CD4-positive, alpha-beta memory T cell (primary cell): ENCODE results near the gene NMRAL1. TPM values are rescaled to one million over a fixed set of nuclear protein-coding genes. Genes with fewer than 3 reads are reported as not detected.

Experiments used
- CTCF ChIA-PET: fragments of 350-600 bp; sonication (Branson Sonifier 250); formaldehyde crosslinking; loops from one replicate; lab custom pipeline; 2021; ENCODE audit warnings: inconsistent platforms; ENCODE audit not compliant: partially characterized antibody; lab: Charles Lee
- POLR2A ChIA-PET: fragments of 350-600 bp; sonication (Branson Sonifier 250); formaldehyde crosslinking; loops from one replicate; lab custom pipeline; 2021; ENCODE audit not compliant: partially characterized antibody; lab: Charles Lee
- DNase-seq, 5 donors: peaks; one replicate each; pipeline versions ENCODE4 v3.0.0 to v3.0.0-alpha.2; 2020 to 2022; ENCODE audit warnings: mixed read lengths in 1 of 5
- H3K27ac ChIP-seq: one replicate; pipeline ENCODE4 v1.7.0; 2013; ENCODE audit warnings: low read depth, low read length
- H3K27me3 ChIP-seq: 2 replicates; pipeline ENCODE4 v1.7.0; 2013; ENCODE audit warnings: mild to moderate bottlenecking, low read length, moderate library complexity; ENCODE audit not compliant: insufficient read depth
- H3K36me3 ChIP-seq: 2 replicates; pipeline ENCODE4 v1.7.0; 2013; ENCODE audit warnings: mild to moderate bottlenecking, low read length, moderate library complexity; ENCODE audit not compliant: insufficient read depth
- H3K4me1 ChIP-seq: 2 replicates; pipeline ENCODE4 v1.7.0; 2013; ENCODE audit warnings: mild to moderate bottlenecking, low read length, moderate library complexity; ENCODE audit not compliant: insufficient read depth
- H3K4me3 ChIP-seq, 2 donors: one replicate each; pipeline ENCODE4 v1.7.0; 2013; ENCODE audit warnings: low read length in 2 of 2, mild to moderate bottlenecking in 1 of 2
- H3K9me3 ChIP-seq, 2 donors: one replicate each; pipeline ENCODE4 v1.7.0; 2013; ENCODE audit warnings: low read length in 2 of 2, control low read depth in 1 of 2; ENCODE audit not compliant: control insufficient read depth in 1 of 2
- H3K27ac Mint-ChIP-seq, 7 donors: one replicate each; pipeline ENCODE4 v1.8.0; 2020 to 2021; ENCODE audit warnings: mixed read lengths in 7 of 7, mild to moderate bottlenecking in 6 of 7, inconsistent platforms in 3 of 7, moderate library complexity in 3 of 7
- H3K27me3 Mint-ChIP-seq, 2 donors: one replicate each; pipeline ENCODE4 v1.8.0; 2020 to 2021; ENCODE audit warnings: mixed read lengths in 2 of 2
- H3K36me3 Mint-ChIP-seq, 2 donors: one replicate each; pipeline ENCODE4 v1.8.0; 2020 to 2021; ENCODE audit warnings: mixed read lengths in 2 of 2, inconsistent platforms in 1 of 2, mild to moderate bottlenecking in 1 of 2
- H3K4me1 Mint-ChIP-seq, 4 donors: one replicate each; pipeline ENCODE4 v1.8.0; 2020 to 2021; ENCODE audit warnings: mixed read lengths in 4 of 4, mild to moderate bottlenecking in 1 of 4
- H3K4me3 Mint-ChIP-seq, 8 donors: one replicate each; pipeline ENCODE4 v1.8.0; 2020 to 2021; ENCODE audit warnings: mixed read lengths in 8 of 8, mild to moderate bottlenecking in 7 of 8, moderate library complexity in 6 of 8, inconsistent platforms in 3 of 8
- H3K9me3 Mint-ChIP-seq, 8 donors: one replicate each; pipeline ENCODE4 v1.8.0; 2020 to 2021; ENCODE audit warnings: mixed read lengths in 8 of 8, mild to moderate bottlenecking in 5 of 8, inconsistent platforms in 3 of 8, moderate library complexity in 1 of 8
- intact Hi-C: fragments of 100-400 bp; cut with micrococcal nuclease; formaldehyde crosslinking; loops from one replicate; pipeline ENCODE4 v1.15.1; 2023
- polyA plus RNA-seq, 2 donors: library from polyadenylated mRNA; unstranded; fragments of 300-500 nt; fragmentation: Illumina TruSeq; gene quantifications; one replicate each; pipeline ENCODE4 v1.2.3, GENCODE V29; 2021
- total RNA-seq, 2 experiments: library from RNA; stranded (reverse); gene quantifications; one replicate each; pipeline ENCODE4 v1.2.3, GENCODE V29; 2021

The NMRAL1 gene
- total RNA-seq (10 to 100 TPM; 61.6 to 61.8 TPM), polyA plus RNA-seq (10 to 100 TPM; 55.1 to 65.7 TPM)

GRCh38 chr16:4474192-4474961, at the start of gene NMRAL1:
Gene NMRAL1 (minus strand): TSS chr16:4474625. CDS start chr16:4474132, 493 bp downstream.
- peaks cover 7 to 27% of the 10 kb centered on the region in 2 donors for H3K36me3 Mint-ChIP-seq
- peaks cover 0 to 2% (median 0%) of the 10 kb centered on the region in 8 donors for H3K9me3 Mint-ChIP-seq
- Histone ChIP-seq H3K4me3 (peak within 1 kb of the TSS in 1 of 2 donors; percentile 68), H3K27ac (peak within 1 kb of the TSS; percentile 82), H3K27me3 (no peaks in the 10 kb centered on the region), H3K9me3 (no peaks in the 10 kb centered on the region), H3K4me1 (peaks cover 50% of the 10 kb centered on the region), H3K36me3 (peaks cover 4% of the 10 kb centered on the region)
- H3K4me1 Mint-ChIP-seq, result peaks cover 25 to 52% (median 37%) of the 10 kb centered on the region in 4 donors
- ChIA-PET CTCF (interaction anchor here (0.8 to 21.5 kb wide), 6 partner anchors 8 to 112 kb away, joined by 3 to 343 read pairs (median 24); no protein-coding TSS in a partner anchor), POLR2A (interaction anchor here (0.7 to 6.3 kb wide), 9 partner anchors 11 to 1400 kb away, joined by 3 to 247 read pairs (median 6); partner anchors contain the start of genes CDIP1 and CORO7)
- intact Hi-C loops, result loop anchor here (10.0 kb wide), 1 partner anchor 140 kb away; the partner anchor contains the start of gene UBALD1
- peak; percentile 79 to 94 (median 84) for DNase-seq
- H3K4me3 Mint-ChIP-seq, result peak within 1 kb of the TSS; percentile 82 to 94 (median 91)
- H3K27me3 Mint-ChIP-seq, result no peaks in the 10 kb centered on the region
- H3K27ac Mint-ChIP-seq, result peak within 1 kb of the TSS; percentile 88 to 98 (median 92)

- ChIA-PET POLR2A (interaction anchor here (1.0 kb wide), 1 partner anchor 18 kb away, joined by 3 read pairs; no protein-coding TSS in a partner anchor), CTCF (interaction anchor here (1.2 to 1.8 kb wide), 3 partner anchors 16 to 24 kb away, joined by 3 to 5 read pairs (median 5); no protein-coding TSS in a partner anchor)
- Histone ChIP-seq H3K4me3 (no peak overlapping the region), H3K27me3 (no peaks in the 10 kb centered on the region), H3K36me3 (no peaks in the 10 kb centered on the region), H3K9me3 (no peaks in the 10 kb centered on the region), H3K27ac (no peak overlapping the region), H3K4me1 (no peaks in the 10 kb centered on the region)
- no peak for DNase-seq
- Mint-ChIP-seq H3K27me3 (no peaks in the 10 kb centered on the region), H3K36me3 (no peaks in the 10 kb centered on the region), H3K27ac (peak overlapping the region in 2 of 7 donors; percentile 62 to 67), H3K4me3 (no peak overlapping the region), H3K4me1 (peaks cover 7 to 14% (median 10%) of the 10 kb centered on the region in 4 donors), H3K9me3 (no peaks in the 10 kb centered on the region)
- intact Hi-C loops, result no loop called here
These were observed 49.3 kb upstream of the NMRAL1 start for GRCh38 chr16:4523686-4524085.

GRCh38 chr16:4522051-4522581, 47.7 kb upstream of the NMRAL1 start:
- Histone ChIP-seq H3K27me3 (no peaks in the 10 kb centered on the region), H3K36me3 (no peaks in the 10 kb centered on the region), H3K4me3 (no peak overlapping the region), H3K27ac (no peak overlapping the region), H3K4me1 (peaks cover 3% of the 10 kb centered on the region), H3K9me3 (no peaks in the 10 kb centered on the region)
- Mint-ChIP-seq H3K27me3 (no peaks in the 10 kb centered on the region), H3K4me3 (no peak overlapping the region), H3K27ac (peak overlapping the region in 1 of 7 donors; percentile 36), H3K36me3 (no peaks in the 10 kb centered on the region), H3K9me3 (no peaks in the 10 kb centered on the region), H3K4me1 (peaks cover 3 to 15% (median 12%) of the 10 kb centered on the region in 4 donors)
- ChIA-PET POLR2A (no interaction called here), CTCF (no interaction called here)
- DNase-seq, result no peak
- intact Hi-C loops, result no loop called here

- Mint-ChIP-seq H3K4me3 (no peak overlapping the region), H3K27me3 (no peaks in the 10 kb centered on the region), H3K27ac (peak overlapping the region in 3 of 7 donors; percentile 42 to 57 (median 42)), H3K4me1 (peaks cover 5 to 21% (median 16%) of the 10 kb centered on the region in 4 donors), H3K9me3 (no peaks in the 10 kb centered on the region), H3K36me3 (no peaks in the 10 kb centered on the region)
- ChIA-PET CTCF (interaction anchor here (0.7 kb wide), 1 partner anchor 29 kb away, joined by 3 read pairs; no protein-coding TSS in a partner anchor), POLR2A (no interaction called here)
- Histone ChIP-seq H3K4me1 (peaks cover 11% of the 10 kb centered on the region), H3K27ac (no peak overlapping the region), H3K4me3 (no peak overlapping the region), H3K27me3 (no peaks in the 10 kb centered on the region), H3K36me3 (no peaks in the 10 kb centered on the region), H3K9me3 (no peaks in the 10 kb centered on the region)
- intact Hi-C loops, result no loop called here
- no peak for DNase-seq
These were observed 46.5 kb upstream of the NMRAL1 start for GRCh38 chr16:4520913-4521312.

GRCh38 chr16:4519274-4520058, 45.0 kb upstream of the NMRAL1 start:
- no peaks in the 10 kb centered on the region for H3K36me3 ChIP-seq
- Mint-ChIP-seq H3K4me3 (no peak overlapping the region), H3K9me3 (no peaks in the 10 kb centered on the region), H3K36me3 (peaks cover 0 to 7% of the 10 kb centered on the region in 2 donors), H3K27me3 (no peaks in the 10 kb centered on the region), H3K27ac (peak overlapping the region in 5 of 7 donors; percentile 15 to 83 (median 45)), H3K4me1 (peaks cover 19 to 36% (median 28%) of the 10 kb centered on the region in 4 donors)
- H3K4me3 ChIP-seq, result no peak overlapping the region
- no peaks in the 10 kb centered on the region for H3K9me3 ChIP-seq
- H3K27me3 ChIP-seq, result no peaks in the 10 kb centered on the region
- POLR2A ChIA-PET, result no interaction called here
- intact Hi-C loops, result no loop called here
- H3K4me1 ChIP-seq, result peaks cover 26% of the 10 kb centered on the region
- no peak overlapping the region for H3K27ac ChIP-seq
- DNase-seq, result no peak
- CTCF ChIA-PET, result interaction anchor here (1.5 kb wide), 1 partner anchor 67 kb away, joined by 4 read pairs; no protein-coding TSS in a partner anchor

- Mint-ChIP-seq H3K27me3 (no peaks in the 10 kb centered on the region), H3K27ac (peak overlapping the region; percentile 26 to 83 (median 70)), H3K4me3 (no peak overlapping the region), H3K36me3 (peaks cover 0 to 12% of the 10 kb centered on the region in 2 donors), H3K4me1 (peaks cover 25 to 50% (median 35%) of the 10 kb centered on the region in 4 donors), H3K9me3 (no peaks in the 10 kb centered on the region)
- Histone ChIP-seq H3K4me3 (no peak overlapping the region), H3K27ac (no peak overlapping the region), H3K9me3 (no peaks in the 10 kb centered on the region), H3K36me3 (no peaks in the 10 kb centered on the region), H3K27me3 (no peaks in the 10 kb centered on the region), H3K4me1 (peaks cover 39% of the 10 kb centered on the region)
- CTCF ChIA-PET, result interaction anchor here (0.7 to 2.0 kb wide), 10 partner anchors 10 to 68 kb away, joined by 3 to 6 read pairs (median 4); partner anchors contain the start of gene CDIP1
- POLR2A ChIA-PET, result interaction anchor here (1.7 kb wide), 1 partner anchor 12 kb away, joined by 8 read pairs; no protein-coding TSS in a partner anchor
- intact Hi-C loops, result no loop called here
- DNase-seq, result no peak
These were observed 43.6 kb upstream of the NMRAL1 start for GRCh38 chr16:4517812-4518680.
